ENCODE measurements around the gene DHX35. TPM values are rescaled to one million over a fixed set of nuclear protein-coding genes. Genes with fewer than 3 reads are reported as not detected.

The DHX35 gene
- total RNA-seq, 1 experiment from 2014 or later: 12.2 TPM

GRCh38 chr20:39021748-39022147, 59.6 kb downstream of the DHX35 start:
- H3K4me3 ChIP-seq (ENCODE audit: low read depth in 2 of 2, low read length in 2 of 2): no peak overlapping the region
- ATAC-seq (no peak), DNase-seq (ENCODE audit: low read depth, low spot score) (no peak)
- no peak overlapping the region for H3K27ac ChIP-seq (ENCODE audit: low read length)
- H3K4me1 ChIP-seq (ENCODE audit: control insufficient read depth, insufficient read depth, low read length): no peaks in the 10 kb centered on the region
- intact Hi-C loops (cut with micrococcal nuclease; ENCODE audit: unreplicated experiment): no loop called here
- ChIA-PET POLR2A (no interaction called here), CTCF (no interaction called here)
- H3K27me3 ChIP-seq (ENCODE audit: control insufficient read depth, insufficient read depth, low read length): no peaks in the 10 kb centered on the region
- in situ Hi-C loops (cut with HindIII; ENCODE audit: low pct_unique_long_range_greater_than_20kb, low sequenced_read_pairs): no loop called here
- no TSS peak for BruUV-seq (replicated peaks)
- no peaks in the 10 kb centered on the region for H3K9me3 ChIP-seq (ENCODE audit: control insufficient read depth, insufficient read depth, low read depth, low read length)
- peaks cover 9% of the 10 kb centered on the region for H3K36me3 ChIP-seq (ENCODE audit: control insufficient read depth, insufficient read depth, low read length)
- TF ChIP-seq POLR2AphosphoS5 (IDR thresholded peaks at IDR 0.05; ENCODE audit: low read depth, low read length): no peak
- TF ChIP-seq TCF7L2 (IDR thresholded peaks at IDR 0.05; ENCODE audit: low read depth, low read length): no peak
- TF ChIP-seq, protein P1, sequence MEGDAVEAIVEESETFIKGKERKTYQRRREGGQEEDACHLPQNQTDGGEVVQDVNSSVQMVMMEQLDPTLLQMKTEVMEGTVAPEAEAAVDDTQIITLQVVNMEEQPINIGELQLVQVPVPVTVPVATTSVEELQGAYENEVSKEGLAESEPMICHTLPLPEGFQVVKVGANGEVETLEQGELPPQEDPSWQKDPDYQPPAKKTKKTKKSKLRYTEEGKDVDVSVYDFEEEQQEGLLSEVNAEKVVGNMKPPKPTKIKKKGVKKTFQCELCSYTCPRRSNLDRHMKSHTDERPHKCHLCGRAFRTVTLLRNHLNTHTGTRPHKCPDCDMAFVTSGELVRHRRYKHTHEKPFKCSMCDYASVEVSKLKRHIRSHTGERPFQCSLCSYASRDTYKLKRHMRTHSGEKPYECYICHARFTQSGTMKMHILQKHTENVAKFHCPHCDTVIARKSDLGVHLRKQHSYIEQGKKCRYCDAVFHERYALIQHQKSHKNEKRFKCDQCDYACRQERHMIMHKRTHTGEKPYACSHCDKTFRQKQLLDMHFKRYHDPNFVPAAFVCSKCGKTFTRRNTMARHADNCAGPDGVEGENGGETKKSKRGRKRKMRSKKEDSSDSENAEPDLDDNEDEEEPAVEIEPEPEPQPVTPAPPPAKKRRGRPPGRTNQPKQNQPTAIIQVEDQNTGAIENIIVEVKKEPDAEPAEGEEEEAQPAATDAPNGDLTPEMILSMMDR (IDR thresholded peaks at IDR 0.05): no peak
- TF ChIP-seq, protein P2, sequence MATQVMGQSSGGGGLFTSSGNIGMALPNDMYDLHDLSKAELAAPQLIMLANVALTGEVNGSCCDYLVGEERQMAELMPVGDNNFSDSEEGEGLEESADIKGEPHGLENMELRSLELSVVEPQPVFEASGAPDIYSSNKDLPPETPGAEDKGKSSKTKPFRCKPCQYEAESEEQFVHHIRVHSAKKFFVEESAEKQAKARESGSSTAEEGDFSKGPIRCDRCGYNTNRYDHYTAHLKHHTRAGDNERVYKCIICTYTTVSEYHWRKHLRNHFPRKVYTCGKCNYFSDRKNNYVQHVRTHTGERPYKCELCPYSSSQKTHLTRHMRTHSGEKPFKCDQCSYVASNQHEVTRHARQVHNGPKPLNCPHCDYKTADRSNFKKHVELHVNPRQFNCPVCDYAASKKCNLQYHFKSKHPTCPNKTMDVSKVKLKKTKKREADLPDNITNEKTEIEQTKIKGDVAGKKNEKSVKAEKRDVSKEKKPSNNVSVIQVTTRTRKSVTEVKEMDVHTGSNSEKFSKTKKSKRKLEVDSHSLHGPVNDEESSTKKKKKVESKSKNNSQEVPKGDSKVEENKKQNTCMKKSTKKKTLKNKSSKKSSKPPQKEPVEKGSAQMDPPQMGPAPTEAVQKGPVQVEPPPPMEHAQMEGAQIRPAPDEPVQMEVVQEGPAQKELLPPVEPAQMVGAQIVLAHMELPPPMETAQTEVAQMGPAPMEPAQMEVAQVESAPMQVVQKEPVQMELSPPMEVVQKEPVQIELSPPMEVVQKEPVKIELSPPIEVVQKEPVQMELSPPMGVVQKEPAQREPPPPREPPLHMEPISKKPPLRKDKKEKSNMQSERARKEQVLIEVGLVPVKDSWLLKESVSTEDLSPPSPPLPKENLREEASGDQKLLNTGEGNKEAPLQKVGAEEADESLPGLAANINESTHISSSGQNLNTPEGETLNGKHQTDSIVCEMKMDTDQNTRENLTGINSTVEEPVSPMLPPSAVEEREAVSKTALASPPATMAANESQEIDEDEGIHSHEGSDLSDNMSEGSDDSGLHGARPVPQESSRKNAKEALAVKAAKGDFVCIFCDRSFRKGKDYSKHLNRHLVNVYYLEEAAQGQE (IDR thresholded peaks at IDR 0.05; ENCODE audit: insufficient read depth in 1 of 2, low read depth in 2 of 2, low read length in 1 of 2): no peak
- no peak for TF ChIP-seq SIN3A (IDR thresholded peaks at IDR 0.05; ENCODE audit: borderline replicate concordance, insufficient read depth, low read depth, low read length)

- no TSS peak for BruUV-seq (replicated peaks)
- no peaks in the 10 kb centered on the region for H3K9me3 ChIP-seq (ENCODE audit: control insufficient read depth, insufficient read depth, low read depth, low read length)
- H3K27ac ChIP-seq (ENCODE audit: low read length): no peak overlapping the region
- POLR2A ChIA-PET: no interaction called here
- no peak for DNase-seq (ENCODE audit: low read depth, low spot score)
- H3K4me3 ChIP-seq (ENCODE audit: low read depth in 2 of 2, low read length in 2 of 2): no peak overlapping the region
- intact Hi-C loops (cut with micrococcal nuclease; ENCODE audit: unreplicated experiment): no loop called here
- peaks cover 14% of the 10 kb centered on the region for H3K36me3 ChIP-seq (ENCODE audit: control insufficient read depth, insufficient read depth, low read length)
- H3K4me1 ChIP-seq (ENCODE audit: control insufficient read depth, insufficient read depth, low read length): no peaks in the 10 kb centered on the region
- no peaks in the 10 kb centered on the region for H3K27me3 ChIP-seq (ENCODE audit: control insufficient read depth, insufficient read depth, low read length)
- TF ChIP-seq SIN3A (IDR thresholded peaks at IDR 0.05; ENCODE audit: borderline replicate concordance, insufficient read depth, low read depth, low read length) (no peak), POLR2AphosphoS5 (IDR thresholded peaks at IDR 0.05; ENCODE audit: low read depth, low read length) (no peak)
- CTCF ChIA-PET: no interaction called here
- no peak for ATAC-seq
- in situ Hi-C loops (cut with HindIII; ENCODE audit: low pct_unique_long_range_greater_than_20kb, low sequenced_read_pairs): no loop called here
These were observed 63.7 kb downstream of the DHX35 start for GRCh38 chr20:39025883-39026282.

DNA sequence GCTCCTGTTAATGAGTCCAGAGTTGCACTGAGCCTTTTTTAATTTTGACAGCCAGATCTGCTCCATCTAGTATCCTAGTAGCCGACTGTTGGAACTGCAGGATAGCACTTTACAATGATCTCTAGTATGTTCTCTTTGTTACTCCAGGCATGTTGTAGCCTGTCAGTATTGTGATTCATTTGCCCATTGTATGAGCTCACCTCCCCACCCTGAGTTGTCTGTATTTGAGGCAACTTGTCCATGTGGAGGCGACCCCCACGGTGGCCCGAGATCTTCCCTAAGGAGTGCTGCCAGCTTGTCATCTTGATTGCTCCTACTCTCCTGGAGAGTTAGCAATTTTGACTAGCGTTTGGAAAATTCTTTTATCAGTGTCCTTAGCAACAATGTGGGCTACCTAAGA, 67.2 kb downstream of the DHX35 start:
- ATAC-seq (no peak), DNase-seq (ENCODE audit: low read depth, low spot score) (no peak)
- H3K36me3 ChIP-seq (ENCODE audit: control insufficient read depth, insufficient read depth, low read length): peaks cover 11% of the 10 kb centered on the region
- in situ Hi-C loops (cut with HindIII; ENCODE audit: low pct_unique_long_range_greater_than_20kb, low sequenced_read_pairs) (no loop called here), intact Hi-C loops (cut with micrococcal nuclease; ENCODE audit: unreplicated experiment) (no loop called here)
- ChIA-PET CTCF (no interaction called here), POLR2A (no interaction called here)
- H3K4me1 ChIP-seq (ENCODE audit: control insufficient read depth, insufficient read depth, low read length): no peaks in the 10 kb centered on the region
- TF ChIP-seq, protein P2 (IDR thresholded peaks at IDR 0.05; ENCODE audit: insufficient read depth in 1 of 2, low read depth in 2 of 2, low read length in 1 of 2): no peak
- TF ChIP-seq SIN3A (IDR thresholded peaks at IDR 0.05; ENCODE audit: borderline replicate concordance, insufficient read depth, low read depth, low read length): no peak
- TF ChIP-seq, protein P1 (IDR thresholded peaks at IDR 0.05): no peak
- TF ChIP-seq POLR2AphosphoS5 (IDR thresholded peaks at IDR 0.05; ENCODE audit: low read depth, low read length): no peak
- TF ChIP-seq TCF7L2 (IDR thresholded peaks at IDR 0.05; ENCODE audit: low read depth, low read length): no peak
- H3K4me3 ChIP-seq (ENCODE audit: low read depth in 2 of 2, low read length in 2 of 2): no peak overlapping the region
- H3K27me3 ChIP-seq (ENCODE audit: control insufficient read depth, insufficient read depth, low read length): no peaks in the 10 kb centered on the region
- H3K9me3 ChIP-seq (ENCODE audit: control insufficient read depth, insufficient read depth, low read depth, low read length): no peaks in the 10 kb centered on the region
- no peak overlapping the region for H3K27ac ChIP-seq (ENCODE audit: low read length)
- BruUV-seq (replicated peaks): no TSS peak

Data from Panc1 (cell line).